ENCODE measurements around the gene HS1BP3.

The HS1BP3 gene

DNA sequence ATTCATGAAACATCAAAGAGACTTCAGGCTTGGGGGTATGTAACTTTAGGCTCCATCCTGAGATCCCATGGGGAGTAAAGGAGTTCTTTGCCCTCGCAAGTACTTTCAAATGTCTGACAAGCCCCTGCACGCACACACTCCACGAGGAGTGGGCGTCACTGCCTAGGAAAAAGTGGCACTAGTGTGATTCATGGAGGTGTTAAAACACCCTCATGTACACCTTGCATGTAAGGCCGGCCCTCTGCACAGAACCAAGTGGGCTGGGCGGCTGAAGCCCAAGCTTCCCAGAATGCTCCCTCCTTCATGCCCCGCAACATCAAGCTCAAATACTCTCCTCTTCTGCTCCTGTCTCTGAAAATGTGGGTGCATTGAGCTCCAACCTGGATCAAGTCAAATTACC lies 7.8 kb downstream of the HS1BP3 start:
- Histone ChIP-seq H3K4me3 (ENCODE audit: low read depth in 1 of 2, low read length in 2 of 2) (no peak overlapping the region), H3K9me3 (ENCODE audit: insufficient read depth, low read length, severe bottlenecking) (no peaks in the 10 kb centered on the region), H3K27ac (ENCODE audit: low read length) (no peak overlapping the region), H2AFZ (ENCODE audit: low read depth, low read length) (no peak overlapping the region), H3K79me2 (ENCODE audit: insufficient read depth, low read length) (no peaks in the 10 kb centered on the region), H3K9ac (ENCODE audit: low read depth, low read length) (no peak overlapping the region), H3K27me3 (ENCODE audit: insufficient read depth, low read length, poor library complexity) (no peaks in the 10 kb centered on the region), H3K4me2 (ENCODE audit: insufficient read depth, low read length) (no peak overlapping the region), H3K36me3 (ENCODE audit: insufficient read depth, low read length) (peaks cover 30% of the 10 kb centered on the region), H4K20me1 (ENCODE audit: insufficient read depth, low read length) (peaks cover 11% of the 10 kb centered on the region), H3K4me1 (ENCODE audit: insufficient read depth, low read length) (no peaks in the 10 kb centered on the region)
- DNase-seq, result no peak
- no peak for ATAC-seq (ENCODE audit: insufficient read depth, low read depth)
- TF ChIP-seq EZH2 (IDR thresholded peaks at IDR 0.05; ENCODE audit: borderline replicate concordance, low read depth, low read length, severe bottlenecking), result no peak
- TF ChIP-seq, protein P1, sequence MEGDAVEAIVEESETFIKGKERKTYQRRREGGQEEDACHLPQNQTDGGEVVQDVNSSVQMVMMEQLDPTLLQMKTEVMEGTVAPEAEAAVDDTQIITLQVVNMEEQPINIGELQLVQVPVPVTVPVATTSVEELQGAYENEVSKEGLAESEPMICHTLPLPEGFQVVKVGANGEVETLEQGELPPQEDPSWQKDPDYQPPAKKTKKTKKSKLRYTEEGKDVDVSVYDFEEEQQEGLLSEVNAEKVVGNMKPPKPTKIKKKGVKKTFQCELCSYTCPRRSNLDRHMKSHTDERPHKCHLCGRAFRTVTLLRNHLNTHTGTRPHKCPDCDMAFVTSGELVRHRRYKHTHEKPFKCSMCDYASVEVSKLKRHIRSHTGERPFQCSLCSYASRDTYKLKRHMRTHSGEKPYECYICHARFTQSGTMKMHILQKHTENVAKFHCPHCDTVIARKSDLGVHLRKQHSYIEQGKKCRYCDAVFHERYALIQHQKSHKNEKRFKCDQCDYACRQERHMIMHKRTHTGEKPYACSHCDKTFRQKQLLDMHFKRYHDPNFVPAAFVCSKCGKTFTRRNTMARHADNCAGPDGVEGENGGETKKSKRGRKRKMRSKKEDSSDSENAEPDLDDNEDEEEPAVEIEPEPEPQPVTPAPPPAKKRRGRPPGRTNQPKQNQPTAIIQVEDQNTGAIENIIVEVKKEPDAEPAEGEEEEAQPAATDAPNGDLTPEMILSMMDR (IDR thresholded peaks at IDR 0.05; ENCODE audit: borderline replicate concordance, extremely low read depth, low read length, poor library complexity, severe bottlenecking), result no peak

GRCh38 chr2:20642055-20642971 lies 8.6 kb downstream of the HS1BP3 start:
- Histone ChIP-seq H3K36me3 (ENCODE audit: insufficient read depth, low read length) (peaks cover 30% of the 10 kb centered on the region), H3K9me3 (ENCODE audit: insufficient read depth, low read length, severe bottlenecking) (no peaks in the 10 kb centered on the region), H3K4me3 (ENCODE audit: low read depth in 1 of 2, low read length in 2 of 2) (no peak overlapping the region), H3K4me1 (ENCODE audit: insufficient read depth, low read length) (no peaks in the 10 kb centered on the region), H3K27me3 (ENCODE audit: insufficient read depth, low read length, poor library complexity) (no peaks in the 10 kb centered on the region), H3K9ac (ENCODE audit: low read depth, low read length) (no peak overlapping the region), H4K20me1 (ENCODE audit: insufficient read depth, low read length) (peaks cover 11% of the 10 kb centered on the region), H3K27ac (ENCODE audit: low read length) (no peak overlapping the region), H2AFZ (ENCODE audit: low read depth, low read length) (no peak overlapping the region), H3K4me2 (ENCODE audit: insufficient read depth, low read length) (no peak overlapping the region), H3K79me2 (ENCODE audit: insufficient read depth, low read length) (no peaks in the 10 kb centered on the region)
- ATAC-seq (ENCODE audit: insufficient read depth, low read depth) (peak; percentile 99), DNase-seq (peak; percentile 68)
- no peak for TF ChIP-seq EZH2 (IDR thresholded peaks at IDR 0.05; ENCODE audit: borderline replicate concordance, low read depth, low read length, severe bottlenecking)
- TF ChIP-seq, protein P1 (IDR thresholded peaks at IDR 0.05; ENCODE audit: borderline replicate concordance, extremely low read depth, low read length, poor library complexity, severe bottlenecking), result peak; percentile 84

- Histone ChIP-seq H4K20me1 (ENCODE audit: insufficient read depth, low read length) (peaks cover 11% of the 10 kb centered on the region), H3K9ac (ENCODE audit: low read depth, low read length) (no peak overlapping the region), H3K27me3 (ENCODE audit: insufficient read depth, low read length, poor library complexity) (no peaks in the 10 kb centered on the region), H3K4me1 (ENCODE audit: insufficient read depth, low read length) (no peaks in the 10 kb centered on the region), H3K79me2 (ENCODE audit: insufficient read depth, low read length) (no peaks in the 10 kb centered on the region), H3K36me3 (ENCODE audit: insufficient read depth, low read length) (peaks cover 30% of the 10 kb centered on the region), H3K4me2 (ENCODE audit: insufficient read depth, low read length) (no peak overlapping the region), H3K9me3 (ENCODE audit: insufficient read depth, low read length, severe bottlenecking) (no peaks in the 10 kb centered on the region), H3K27ac (ENCODE audit: low read length) (no peak overlapping the region), H3K4me3 (ENCODE audit: low read depth in 1 of 2, low read length in 2 of 2) (no peak overlapping the region), H2AFZ (ENCODE audit: low read depth, low read length) (no peak overlapping the region)
- TF ChIP-seq, protein P1 (IDR thresholded peaks at IDR 0.05; ENCODE audit: borderline replicate concordance, extremely low read depth, low read length, poor library complexity, severe bottlenecking), result no peak
- no peak for TF ChIP-seq EZH2 (IDR thresholded peaks at IDR 0.05; ENCODE audit: borderline replicate concordance, low read depth, low read length, severe bottlenecking)
- DNase-seq (no peak), ATAC-seq (ENCODE audit: insufficient read depth, low read depth) (no peak)
Observed at GRCh38 chr2:20641123-20641985, 9.5 kb downstream of the HS1BP3 start.

All from DND-41 (cell line).